Measurements from ENCODE around the gene GRSF1. TPM values are rescaled to one million over a fixed set of nuclear protein-coding genes. Genes with fewer than 3 reads are reported as not detected.

Gene GRSF1
- total RNA-seq, 4 donors from 2014 or later, result 33.3 to 45.9 (median 40.6) TPM

DNA sequence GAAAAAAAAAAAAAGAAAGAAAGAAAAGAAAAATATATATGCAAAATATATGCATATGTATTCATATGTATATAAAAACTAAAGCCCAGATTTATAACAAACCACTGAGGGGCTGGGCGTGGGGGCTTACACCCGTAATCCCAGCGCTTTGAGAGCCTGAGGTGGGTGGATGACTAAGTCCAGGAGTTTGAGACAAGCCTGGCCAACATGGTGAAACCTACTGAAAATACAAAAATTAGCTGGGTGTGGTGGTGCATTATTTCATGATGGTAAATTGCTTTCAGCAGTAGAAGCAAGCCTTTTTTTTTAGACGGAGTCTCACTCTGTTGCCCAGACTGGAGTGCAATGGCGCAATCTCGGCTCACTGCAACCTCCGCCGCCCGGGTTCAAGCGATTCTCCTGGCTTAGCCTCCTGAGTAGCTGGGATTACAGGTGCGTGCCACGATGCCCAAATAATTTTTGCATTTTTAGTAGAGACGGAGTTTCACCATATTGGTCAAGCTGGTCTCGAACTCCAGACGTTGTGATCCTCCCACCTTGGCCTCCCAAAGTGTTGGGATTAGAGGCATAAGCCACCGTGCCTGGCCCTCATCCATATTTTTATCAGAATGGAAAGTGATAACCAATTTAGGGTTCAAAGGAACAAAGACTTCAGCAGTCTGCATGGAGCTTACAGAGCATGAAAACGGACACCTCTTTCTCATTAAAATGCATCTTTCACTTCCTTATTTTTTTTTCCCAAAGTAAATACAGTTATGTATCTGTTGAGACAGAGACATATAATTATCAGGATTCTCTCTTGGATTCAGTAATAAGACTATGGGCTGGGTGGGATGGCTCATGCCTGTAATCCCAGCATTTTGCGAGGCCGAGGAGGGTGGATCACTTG lies 34.8 kb upstream of the GRSF1 start:
- TF ChIP-seq POLR2A (IDR thresholded peaks at IDR 0.05), result no peak
- TF ChIP-seq EP300 (IDR thresholded peaks at IDR 0.05), result no peak
- TF ChIP-seq, protein P1, sequence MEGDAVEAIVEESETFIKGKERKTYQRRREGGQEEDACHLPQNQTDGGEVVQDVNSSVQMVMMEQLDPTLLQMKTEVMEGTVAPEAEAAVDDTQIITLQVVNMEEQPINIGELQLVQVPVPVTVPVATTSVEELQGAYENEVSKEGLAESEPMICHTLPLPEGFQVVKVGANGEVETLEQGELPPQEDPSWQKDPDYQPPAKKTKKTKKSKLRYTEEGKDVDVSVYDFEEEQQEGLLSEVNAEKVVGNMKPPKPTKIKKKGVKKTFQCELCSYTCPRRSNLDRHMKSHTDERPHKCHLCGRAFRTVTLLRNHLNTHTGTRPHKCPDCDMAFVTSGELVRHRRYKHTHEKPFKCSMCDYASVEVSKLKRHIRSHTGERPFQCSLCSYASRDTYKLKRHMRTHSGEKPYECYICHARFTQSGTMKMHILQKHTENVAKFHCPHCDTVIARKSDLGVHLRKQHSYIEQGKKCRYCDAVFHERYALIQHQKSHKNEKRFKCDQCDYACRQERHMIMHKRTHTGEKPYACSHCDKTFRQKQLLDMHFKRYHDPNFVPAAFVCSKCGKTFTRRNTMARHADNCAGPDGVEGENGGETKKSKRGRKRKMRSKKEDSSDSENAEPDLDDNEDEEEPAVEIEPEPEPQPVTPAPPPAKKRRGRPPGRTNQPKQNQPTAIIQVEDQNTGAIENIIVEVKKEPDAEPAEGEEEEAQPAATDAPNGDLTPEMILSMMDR (IDR thresholded peaks at IDR 0.05), result no peak
- no peaks in the 10 kb centered on the region for H3K27me3 ChIP-seq
- DNase-seq (ENCODE audit: low spot score in 2 of 2), result no peak
- H3K9me3 ChIP-seq, result no peaks in the 10 kb centered on the region
- WGBS, 2 donors, result 92 to 93% methylated on average over 19 of the region's 19 CpGs
- H3K27ac ChIP-seq, result no peak overlapping the region
- H3K4me3 ChIP-seq, result no peak overlapping the region
- no peaks in the 10 kb centered on the region for H3K36me3 ChIP-seq
- H3K4me1 ChIP-seq, result no peaks in the 10 kb centered on the region

DNA sequence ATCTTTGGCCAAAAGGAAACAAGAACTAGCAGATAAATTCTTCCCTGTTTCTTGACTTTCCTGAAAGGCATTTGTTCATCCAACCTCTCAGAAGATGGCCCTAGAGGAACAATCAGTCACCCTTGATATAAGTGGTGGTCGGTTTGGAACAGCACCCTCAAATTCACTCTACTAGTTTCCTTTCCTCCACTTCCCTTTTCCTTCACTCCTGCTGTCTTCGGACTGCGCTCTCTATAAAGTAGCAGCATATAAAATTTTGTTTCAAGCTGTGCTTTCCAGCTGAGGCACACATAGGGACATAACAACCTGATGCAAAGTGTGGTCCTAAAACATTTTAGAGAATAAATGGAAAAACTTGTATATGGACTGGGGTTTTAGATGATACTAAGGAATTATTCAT lies 33.5 kb upstream of the GRSF1 start:
- 76 to 85% methylated on average over 3 of the region's 3 CpGs for WGBS, 2 donors
- Histone ChIP-seq H3K4me1 (no peaks in the 10 kb centered on the region), H3K9me3 (no peaks in the 10 kb centered on the region), H3K36me3 (no peaks in the 10 kb centered on the region), H3K27me3 (no peaks in the 10 kb centered on the region), H3K4me3 (no peak overlapping the region), H3K27ac (no peak overlapping the region)
- DNase-seq (ENCODE audit: low spot score in 2 of 2), result no peak
- no peak for TF ChIP-seq EP300 (IDR thresholded peaks at IDR 0.05)

DNA sequence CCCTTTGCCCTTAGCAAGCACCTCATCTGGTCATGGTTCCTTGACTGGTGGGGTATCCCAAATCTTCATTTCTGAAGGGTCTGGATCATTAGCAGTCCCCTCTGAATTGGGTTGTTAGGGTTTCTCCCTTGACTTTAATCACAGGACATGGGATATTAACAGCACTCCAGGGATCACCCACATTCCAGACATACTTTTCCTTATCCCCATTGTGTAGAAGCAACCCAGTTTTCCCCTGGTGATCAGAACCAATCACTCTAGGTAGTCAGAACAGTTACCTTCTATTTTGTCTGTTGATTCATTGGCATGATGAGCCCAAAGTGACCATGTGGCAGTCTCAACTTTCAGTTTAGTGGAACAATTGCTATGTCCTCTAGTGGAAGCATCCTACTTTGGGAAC lies 29.1 kb upstream of the GRSF1 start:
- H3K27me3 ChIP-seq, result no peaks in the 10 kb centered on the region
- no peaks in the 10 kb centered on the region for H3K4me1 ChIP-seq
- DNase-seq (ENCODE audit: low spot score in 2 of 2), result no peak
- H3K4me3 ChIP-seq, result no peak overlapping the region
- TF ChIP-seq EP300 (IDR thresholded peaks at IDR 0.05) (no peak), POLR2A (IDR thresholded peaks at IDR 0.05) (no peak)
- TF ChIP-seq, protein P1 (IDR thresholded peaks at IDR 0.05), result no peak
- H3K27ac ChIP-seq, result no peak overlapping the region
- H3K36me3 ChIP-seq, result no peaks in the 10 kb centered on the region
- H3K9me3 ChIP-seq, result no peaks in the 10 kb centered on the region

DNA sequence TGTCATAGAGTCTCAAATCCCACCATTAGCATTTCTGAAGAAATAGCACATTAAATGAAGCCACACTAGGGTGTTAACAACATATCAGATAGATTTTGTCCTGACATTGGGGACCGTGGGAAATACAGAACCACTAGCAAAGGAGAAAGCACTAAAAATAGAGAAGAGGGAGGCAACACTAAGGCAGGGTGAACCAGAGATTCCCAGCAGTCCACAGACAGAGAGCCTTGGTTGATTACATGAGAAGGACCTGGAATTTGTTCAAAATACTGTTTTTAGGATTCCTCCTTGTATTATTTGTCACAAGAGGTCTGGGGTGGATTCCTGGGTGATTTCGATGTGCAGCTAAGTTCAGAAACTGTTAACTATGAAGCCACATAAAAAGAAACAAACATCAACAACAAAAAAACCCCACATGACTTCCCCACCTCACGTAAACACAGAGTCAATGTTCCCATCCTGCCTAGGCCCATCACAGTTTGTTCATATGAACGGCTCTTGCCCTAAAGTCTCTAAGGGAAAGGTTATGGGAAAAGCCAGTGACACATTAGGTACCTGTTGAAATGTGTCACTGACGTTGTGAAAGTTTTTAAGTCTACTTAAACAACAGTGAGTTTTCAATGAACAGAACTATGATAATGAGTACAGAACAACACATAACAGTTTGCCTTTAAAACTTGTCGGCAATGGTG lies 23.6 kb upstream of the GRSF1 start:
- 65 to 70% methylated on average over 6 of the region's 6 CpGs for WGBS, 2 donors

DNA sequence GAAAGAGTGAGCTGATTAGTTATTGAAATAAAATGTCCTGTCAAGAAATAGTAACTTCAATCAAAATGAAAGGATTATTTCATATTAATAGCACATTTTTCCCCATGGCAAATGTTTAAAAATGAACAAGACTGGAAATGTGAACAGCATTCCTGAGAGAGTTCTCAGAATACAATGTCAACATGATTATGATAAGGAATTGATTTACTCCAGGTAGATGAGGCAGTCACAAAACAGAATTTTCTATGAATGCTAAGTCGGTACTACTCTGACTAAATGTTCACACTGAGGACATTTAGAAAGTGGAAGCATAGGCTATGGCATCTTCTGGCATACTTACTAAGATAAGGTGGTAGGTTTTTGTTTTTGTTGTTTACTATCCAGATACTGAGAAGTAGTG lies 19.4 kb upstream of the GRSF1 start:
- Histone ChIP-seq H3K4me3 (no peak overlapping the region), H3K4me1 (no peaks in the 10 kb centered on the region), H3K9me3 (no peaks in the 10 kb centered on the region), H3K27me3 (no peaks in the 10 kb centered on the region), H3K36me3 (no peaks in the 10 kb centered on the region), H3K27ac (no peak overlapping the region)
- TF ChIP-seq POLR2A (IDR thresholded peaks at IDR 0.05) (no peak), EP300 (IDR thresholded peaks at IDR 0.05) (no peak)
- TF ChIP-seq, protein P1 (IDR thresholded peaks at IDR 0.05), result no peak
- WGBS, 2 donors, result 96 to 97% methylated on average over 1 of the region's 1 CpG
- no peak for DNase-seq (ENCODE audit: low spot score in 2 of 2)

More for the DNA sequence above, 23.6 kb upstream of the GRSF1 start:
- no peaks in the 10 kb centered on the region for H3K36me3 ChIP-seq
- TF ChIP-seq EP300 (IDR thresholded peaks at IDR 0.05) (no peak), POLR2A (IDR thresholded peaks at IDR 0.05) (no peak)
- TF ChIP-seq, protein P1 (IDR thresholded peaks at IDR 0.05), result no peak
- H3K4me1 ChIP-seq, result no peaks in the 10 kb centered on the region
- no peak for DNase-seq (ENCODE audit: low spot score in 2 of 2)
- H3K4me3 ChIP-seq, result no peak overlapping the region
- no peak overlapping the region for H3K27ac ChIP-seq
- H3K27me3 ChIP-seq, result no peaks in the 10 kb centered on the region
- H3K9me3 ChIP-seq, result no peaks in the 10 kb centered on the region
